GM18511 (cell line): ENCODE results near the gene KMT2A.
"Not testable (repeated sequence)": the region's sequence is repeated elsewhere in the genome, so short reads cannot be mapped to it uniquely, and the experiment has no call there.

Source experiments
- ATAC-seq: cut with Tn5 transposase; IDR thresholded peaks from one replicate; pipeline ENCODE4 v1.9.1; 2021; ENCODE audit warnings: mild to moderate bottlenecking, moderate library complexity; ENCODE audit not compliant: unreplicated experiment

KMT2A gene

DNA sequence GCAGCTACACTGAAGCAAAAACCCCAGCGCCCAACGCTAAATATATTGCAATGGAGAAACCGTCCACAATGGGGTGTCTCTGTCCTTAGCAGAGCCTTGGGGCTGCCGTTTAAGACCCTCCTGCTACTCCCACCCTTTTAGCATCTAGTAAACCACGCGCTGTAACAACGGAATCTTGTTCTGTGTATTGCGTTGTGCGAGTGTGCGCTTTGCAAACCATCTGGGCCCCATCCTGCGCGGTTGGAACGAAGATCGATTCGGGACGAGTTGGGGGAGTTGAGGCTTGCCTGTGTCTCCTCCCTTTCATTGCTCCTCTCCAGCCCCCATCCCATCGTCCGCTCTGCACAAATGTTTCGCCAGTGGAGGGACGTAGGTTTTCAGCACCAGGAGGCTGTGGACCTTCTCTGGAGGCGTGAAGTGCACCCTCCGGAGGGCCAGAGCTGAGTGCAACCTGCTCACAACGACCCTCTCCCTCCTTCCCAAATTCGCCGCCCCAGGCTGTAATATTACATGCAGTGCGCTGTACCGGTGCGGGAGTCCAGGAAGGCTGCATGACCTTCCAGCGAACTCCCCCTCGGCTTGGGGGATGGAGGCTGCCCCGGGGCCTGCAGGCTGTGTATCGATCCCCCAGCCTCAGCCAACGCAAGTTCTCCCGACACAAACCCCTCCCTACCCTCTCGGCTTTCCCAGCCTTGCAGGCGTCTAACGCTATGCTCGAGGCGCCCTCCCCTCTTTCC, 1.6 kb upstream of the KMT2A start:
- ATAC-seq, result no peak

- ATAC-seq, result peak; percentile 34
These were observed 901 bp upstream of the KMT2A start for GRCh38 chr11:118435290-118435892.

- ATAC-seq, result peak; percentile 22
These were observed 431 bp downstream of the KMT2A start for GRCh38 chr11:118436639-118437207.

- ATAC-seq, result no peak
These were observed 1.2 kb downstream of the KMT2A start for GRCh38 chr11:118437208-118438125.

DNA sequence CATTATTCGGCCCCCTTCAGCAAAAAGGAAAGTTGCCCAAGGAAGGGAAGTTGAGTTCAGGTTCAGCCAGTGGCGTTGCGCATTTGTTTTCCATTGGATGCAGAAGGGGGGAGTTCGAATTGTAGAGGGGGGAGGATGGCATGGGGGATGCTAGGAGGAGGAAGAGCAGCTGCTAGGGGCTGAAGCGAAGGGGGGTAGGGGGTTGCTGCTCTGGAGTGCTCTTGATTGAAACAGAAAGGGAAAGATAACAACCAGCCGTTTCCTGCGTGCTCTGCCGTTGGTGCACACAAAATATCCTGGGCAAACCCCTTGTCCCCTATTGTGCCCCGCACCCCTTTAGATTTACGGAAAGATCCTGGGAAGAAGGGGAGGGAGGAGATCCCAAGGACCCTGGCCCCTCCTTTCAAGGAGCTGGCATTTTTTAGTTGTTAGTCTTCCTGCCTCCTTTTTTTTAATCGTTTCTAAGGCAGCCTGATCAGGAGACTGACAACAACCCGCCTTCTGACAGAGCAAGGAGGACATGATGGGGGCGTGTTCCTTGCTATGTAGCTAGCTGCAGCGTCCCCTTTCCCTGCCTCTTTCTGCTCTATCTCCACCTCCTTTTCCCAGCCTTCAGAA, 2.1 kb downstream of the KMT2A start:
- ATAC-seq, result peak; percentile 26

- ATAC-seq, result no peak
These were observed 3.4 kb downstream of the KMT2A start for GRCh38 chr11:118439646-118440045.

DNA sequence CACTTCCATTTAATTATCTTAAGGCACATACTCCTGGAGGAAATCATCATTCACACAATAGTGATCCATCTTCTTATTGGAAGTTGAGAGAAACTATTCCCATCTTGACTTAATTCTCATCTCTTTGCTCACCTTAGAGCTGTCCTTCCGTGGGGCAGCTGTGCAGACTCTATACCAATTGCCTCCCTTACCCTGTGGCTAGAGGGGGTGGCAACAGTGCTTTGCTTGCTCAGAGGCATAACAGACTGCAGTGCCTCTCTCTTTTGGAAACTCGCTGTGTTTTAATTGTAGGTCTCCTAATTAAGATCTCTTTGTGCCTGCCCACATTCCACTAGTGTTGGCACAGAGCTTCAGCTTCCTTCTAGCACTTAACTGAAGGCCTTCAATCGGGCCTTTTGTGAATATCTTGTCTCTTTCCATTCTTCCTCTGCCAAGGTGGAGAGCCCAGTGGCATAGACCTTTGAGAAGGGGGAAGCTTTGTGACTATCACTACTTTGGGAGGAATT, 5.5 kb downstream of the KMT2A start:
- ATAC-seq, result no peak

GRCh38 chr11:118442301-118442700, 6.0 kb downstream of the KMT2A start:
- ATAC-seq, result no peak

- no peak for ATAC-seq
These were observed 6.8 kb downstream of the KMT2A start for GRCh38 chr11:118442908-118443589.

DNA sequence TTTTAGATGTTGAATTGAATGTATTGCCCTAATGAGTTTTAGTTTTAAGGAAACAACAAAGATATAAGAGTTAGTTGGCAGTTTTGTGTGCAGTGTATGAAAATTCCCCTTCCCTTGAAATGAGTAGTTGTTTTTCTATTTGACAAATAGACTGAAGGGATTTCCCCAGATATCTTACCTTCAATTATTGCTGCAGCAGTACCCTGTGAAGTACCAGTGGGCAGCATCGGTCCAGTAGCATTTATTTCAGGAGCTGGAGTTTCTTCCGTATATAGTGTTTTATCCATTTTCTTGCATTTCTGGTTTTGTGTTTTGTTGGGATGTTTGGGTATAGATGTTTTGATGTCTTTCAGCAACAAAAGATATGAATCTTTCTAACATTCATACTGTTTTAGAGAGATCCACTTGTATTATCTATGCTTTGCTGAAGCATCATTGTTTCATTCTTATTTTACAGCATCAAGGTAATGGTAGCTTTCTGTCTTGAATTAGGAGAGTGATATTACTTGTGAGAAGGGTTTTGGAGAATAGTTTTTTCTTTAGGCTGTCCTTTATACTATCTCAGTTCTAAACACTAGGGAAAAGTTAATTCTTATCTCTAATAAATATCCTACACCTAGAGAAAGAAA, 7.4 kb downstream of the KMT2A start:
- ATAC-seq, result no peak

GRCh38 chr11:118447423-118447822, 11.1 kb downstream of the KMT2A start:
- no peak for ATAC-seq

GRCh38 chr11:118448294-118448693, 12.0 kb downstream of the KMT2A start:
- peak; percentile 96 for ATAC-seq

GRCh38 chr11:118449316-118449918, 13.1 kb downstream of the KMT2A start:
- ATAC-seq, result no peak

GRCh38 chr11:118450451-118450850, 14.2 kb downstream of the KMT2A start:
- no peak for ATAC-seq

DNA sequence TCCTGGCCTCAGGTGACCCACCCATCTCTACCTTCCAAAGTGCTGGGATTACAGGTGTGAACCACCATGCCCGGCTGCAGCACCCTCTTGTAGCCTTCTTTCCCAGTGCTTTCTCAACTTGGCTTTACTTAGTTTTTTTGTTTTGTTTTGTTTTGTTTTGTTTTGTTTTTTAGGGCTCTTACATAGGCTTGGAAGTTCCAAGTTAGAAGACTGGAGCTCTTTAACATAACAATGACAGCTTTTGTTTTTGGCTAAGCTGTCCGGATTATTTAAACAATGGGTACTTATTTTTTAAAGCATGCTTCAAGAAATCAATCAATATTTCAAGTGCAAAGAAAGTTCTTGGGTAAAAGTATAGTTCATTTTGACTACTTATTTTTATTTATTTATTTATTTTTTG, 25.9 kb downstream of the KMT2A start:
- no peak for ATAC-seq

DNA sequence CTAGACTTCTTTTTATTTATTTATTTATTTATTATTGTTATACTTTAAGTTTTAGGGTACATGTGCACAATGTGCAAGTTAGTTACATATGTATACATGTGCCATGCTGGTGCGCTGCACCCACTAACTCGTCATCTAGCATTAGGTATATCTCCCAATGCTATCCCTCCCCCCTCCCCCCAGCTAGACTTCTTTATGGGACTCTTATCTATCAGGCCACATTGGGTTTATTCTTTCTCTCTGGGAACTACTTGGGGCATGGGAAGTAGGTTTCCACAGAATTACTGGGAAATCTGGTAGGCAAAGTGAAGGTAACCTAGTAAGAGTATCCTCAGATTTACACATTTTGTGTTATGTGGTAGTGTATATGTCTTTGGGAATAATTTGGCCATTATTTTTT, 32.7 kb downstream of the KMT2A start:
- not testable (repeated sequence) for ATAC-seq

DNA sequence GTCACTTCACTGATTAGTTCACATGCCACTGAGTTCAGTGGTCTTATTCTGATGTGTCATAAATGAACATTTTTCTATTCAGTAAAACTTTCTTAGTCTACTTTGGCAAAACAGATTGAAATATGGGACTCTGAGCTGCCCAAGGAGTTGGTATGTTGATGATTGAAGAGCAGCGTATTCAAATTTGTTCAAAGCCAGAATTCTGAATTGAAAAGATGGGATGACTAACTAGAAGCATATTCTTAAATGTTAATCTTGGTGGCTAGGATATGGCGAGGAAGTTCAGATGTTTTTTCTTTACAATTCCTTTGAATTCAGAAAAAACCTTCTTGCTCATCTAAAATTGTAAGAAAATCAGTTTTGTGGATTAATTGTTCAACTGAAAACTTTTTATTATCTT, 34.7 kb downstream of the KMT2A start:
- ATAC-seq, result no peak

GRCh38 chr11:118473537-118473936, 37.2 kb downstream of the KMT2A start:
- ATAC-seq, result no peak

- ATAC-seq, result no peak
These were observed 40.4 kb downstream of the KMT2A start for GRCh38 chr11:118476676-118477075.
